VCaP (cell line): ENCODE measurements around the gene PLPP1.

Experiments used
- H3K27ac ChIP-seq: fragments of 450-650 bp; 2 replicates; pipeline ENCODE4 v1.5.1; 2017
- TF ChIP-seq, protein P1 (sequence below): fragments of 450-650 bp; conservative IDR thresholded peaks from 2 replicates; pipeline ENCODE4 v1.5.1; 2017; ENCODE audit warnings: mild to moderate bottlenecking, moderate library complexity

Gene PLPP1

DNA sequence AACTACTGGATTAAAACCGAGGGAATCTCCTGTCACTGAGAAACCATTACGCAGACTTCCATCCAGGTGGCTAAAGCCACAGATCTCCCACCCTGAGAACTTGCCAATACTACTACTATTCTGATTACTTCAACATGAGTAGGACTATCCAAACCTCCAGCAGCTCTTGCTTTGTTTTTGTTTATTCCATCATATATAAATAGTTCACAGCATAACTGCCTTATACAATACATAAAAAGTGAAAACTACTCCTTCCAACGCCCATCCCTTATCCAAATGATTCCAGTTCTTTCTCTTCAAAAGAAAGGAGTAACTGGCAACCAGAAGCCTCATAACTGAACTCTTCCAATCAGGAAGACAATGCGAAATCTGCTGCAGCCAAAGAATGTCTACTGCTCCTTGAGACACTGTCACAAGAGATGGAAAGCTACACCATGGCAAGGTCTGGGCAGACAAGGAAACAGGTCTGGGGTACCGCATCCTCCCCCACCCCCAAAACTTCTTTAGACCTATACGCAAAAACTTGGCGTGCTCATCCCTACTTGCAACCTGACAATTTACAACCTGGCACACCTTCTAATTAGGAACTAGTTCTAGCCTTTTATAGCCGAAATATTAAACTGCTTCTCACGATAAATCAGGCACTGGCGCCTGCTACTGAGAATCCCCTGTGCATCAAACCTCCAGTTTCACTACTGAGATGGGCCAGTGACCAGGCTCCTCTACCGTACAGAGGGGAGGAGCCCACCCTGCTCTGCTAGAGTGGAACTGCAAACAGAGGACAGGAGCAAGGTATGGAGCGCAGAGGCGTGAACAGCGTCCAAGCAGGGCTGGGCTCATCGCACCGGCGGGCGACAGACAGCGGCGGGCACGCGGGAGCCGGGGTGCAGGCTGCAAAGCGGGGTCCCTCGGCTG, 986 bp downstream of the PLPP1 start:
- TF ChIP-seq, protein P1, sequence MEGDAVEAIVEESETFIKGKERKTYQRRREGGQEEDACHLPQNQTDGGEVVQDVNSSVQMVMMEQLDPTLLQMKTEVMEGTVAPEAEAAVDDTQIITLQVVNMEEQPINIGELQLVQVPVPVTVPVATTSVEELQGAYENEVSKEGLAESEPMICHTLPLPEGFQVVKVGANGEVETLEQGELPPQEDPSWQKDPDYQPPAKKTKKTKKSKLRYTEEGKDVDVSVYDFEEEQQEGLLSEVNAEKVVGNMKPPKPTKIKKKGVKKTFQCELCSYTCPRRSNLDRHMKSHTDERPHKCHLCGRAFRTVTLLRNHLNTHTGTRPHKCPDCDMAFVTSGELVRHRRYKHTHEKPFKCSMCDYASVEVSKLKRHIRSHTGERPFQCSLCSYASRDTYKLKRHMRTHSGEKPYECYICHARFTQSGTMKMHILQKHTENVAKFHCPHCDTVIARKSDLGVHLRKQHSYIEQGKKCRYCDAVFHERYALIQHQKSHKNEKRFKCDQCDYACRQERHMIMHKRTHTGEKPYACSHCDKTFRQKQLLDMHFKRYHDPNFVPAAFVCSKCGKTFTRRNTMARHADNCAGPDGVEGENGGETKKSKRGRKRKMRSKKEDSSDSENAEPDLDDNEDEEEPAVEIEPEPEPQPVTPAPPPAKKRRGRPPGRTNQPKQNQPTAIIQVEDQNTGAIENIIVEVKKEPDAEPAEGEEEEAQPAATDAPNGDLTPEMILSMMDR: no peak
- peak overlapping the region; percentile 91 for H3K27ac ChIP-seq

DNA sequence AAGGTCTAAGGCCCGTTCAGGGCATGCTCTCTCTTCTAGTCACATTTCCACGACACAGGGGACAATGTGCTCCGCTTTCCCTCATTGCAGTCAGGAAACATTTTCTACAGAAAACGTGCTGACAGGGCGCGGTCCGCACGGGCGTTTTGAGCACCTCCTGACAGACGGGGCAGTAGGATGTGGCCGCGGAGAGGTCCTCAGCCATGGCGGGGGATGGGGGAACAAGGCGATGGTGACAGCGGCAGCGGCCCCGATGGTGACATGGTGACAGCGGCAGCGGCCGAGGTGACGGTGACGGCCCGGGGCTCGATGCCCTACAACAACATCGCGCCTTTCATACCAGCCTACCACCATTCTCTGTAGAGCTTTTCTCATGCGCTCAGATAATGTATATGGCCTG, 4.1 kb downstream of the PLPP1 start:
- peak overlapping the region; percentile 91 for H3K27ac ChIP-seq
- TF ChIP-seq, protein P1: no peak

DNA sequence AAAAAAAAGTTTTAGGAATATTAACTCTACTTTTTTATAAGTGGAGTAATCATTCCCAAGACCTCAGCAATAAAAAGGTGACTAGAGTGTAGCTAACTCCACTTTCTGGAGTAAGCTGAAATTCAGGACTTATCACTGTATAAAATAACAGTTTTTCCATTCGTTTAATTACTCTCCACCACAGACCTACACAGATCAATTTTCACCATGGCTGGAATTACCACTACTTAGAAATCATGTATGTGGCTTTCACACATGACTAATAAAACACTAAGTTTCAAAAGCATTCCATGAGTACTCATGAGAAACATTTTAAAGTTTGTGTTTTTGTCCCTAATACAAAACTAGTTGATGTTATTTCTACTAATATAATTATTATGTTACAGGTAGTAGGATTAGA, 9.9 kb downstream of the PLPP1 start:
- H3K27ac ChIP-seq: peak overlapping the region; percentile 91; the same call in 1 of the 2 replicates
- TF ChIP-seq, protein P1: no peak

DNA sequence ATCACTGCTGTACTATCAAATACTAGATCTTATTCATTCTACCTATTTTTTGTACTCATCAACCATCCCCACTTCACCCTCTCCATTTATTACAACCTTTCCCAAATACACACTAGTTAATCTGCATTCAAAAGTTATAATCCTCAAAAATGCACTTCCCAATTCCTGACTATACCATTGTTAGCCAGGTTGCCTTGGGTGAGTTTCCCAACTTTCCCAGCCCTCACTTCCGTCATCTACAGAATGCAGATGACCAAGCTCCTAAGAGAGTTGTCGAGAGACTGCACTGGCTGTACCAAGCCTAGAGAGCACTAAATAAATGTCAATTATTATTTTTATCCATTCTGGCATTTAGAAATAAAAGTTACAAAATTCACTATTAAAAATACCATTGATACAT, 11.5 kb downstream of the PLPP1 start:
- peak overlapping the region; percentile 91 for H3K27ac ChIP-seq
- TF ChIP-seq, protein P1: no peak

DNA sequence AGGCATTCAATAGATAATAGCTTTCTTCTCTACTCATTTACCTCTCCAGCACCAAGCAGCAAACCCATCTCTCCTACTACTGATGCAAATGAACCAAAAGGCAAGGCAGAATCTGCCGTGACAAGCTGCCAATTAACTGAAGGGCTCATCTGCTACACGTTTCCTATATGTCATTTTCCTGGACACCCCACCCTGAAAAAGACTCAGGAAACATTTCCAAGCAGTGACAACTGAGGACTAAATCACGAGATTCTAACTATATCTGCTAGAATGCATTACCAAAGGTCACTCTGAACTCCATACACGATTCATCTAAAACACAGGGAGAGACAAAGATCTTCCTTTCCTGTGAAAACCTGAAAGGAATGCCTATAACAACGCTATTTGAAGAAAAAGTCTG, 12.9 kb downstream of the PLPP1 start:
- H3K27ac ChIP-seq: peak overlapping the region; percentile 91
- TF ChIP-seq, protein P1: no peak

DNA sequence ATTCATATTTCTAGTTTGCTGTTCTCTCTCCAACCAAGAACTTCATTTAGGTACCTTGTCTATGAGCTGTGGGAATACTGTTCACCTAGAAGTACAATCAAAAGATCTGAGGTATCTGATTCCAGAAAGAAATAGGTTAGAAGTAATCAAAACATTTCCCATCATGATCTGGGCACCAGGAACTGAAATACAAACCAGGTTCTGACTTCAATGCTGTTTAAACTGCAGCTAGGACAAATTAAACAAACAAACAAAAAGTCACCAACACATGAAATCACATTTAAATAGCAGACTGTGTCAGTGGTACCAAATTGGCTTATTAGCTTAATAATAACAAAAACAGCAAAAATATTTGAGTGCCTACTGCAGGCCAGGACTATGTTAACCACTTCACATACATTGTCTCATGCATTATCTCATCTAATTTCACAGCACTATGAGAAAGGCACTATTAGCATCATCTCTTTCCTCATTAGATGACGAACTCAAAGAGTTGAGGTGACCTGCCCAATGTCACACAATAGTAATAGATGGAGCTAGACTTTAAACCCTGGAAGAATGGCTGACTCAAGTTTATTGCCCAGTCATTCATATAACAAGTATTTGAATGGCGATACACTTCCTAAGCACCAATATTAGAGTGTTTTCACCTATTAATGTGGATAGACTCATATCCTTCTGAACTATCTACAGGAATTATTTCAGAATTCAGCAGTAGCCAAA, 14.5 kb downstream of the PLPP1 start:
- H3K27ac ChIP-seq: peak overlapping the region; percentile 91
- TF ChIP-seq, protein P1: no peak

DNA sequence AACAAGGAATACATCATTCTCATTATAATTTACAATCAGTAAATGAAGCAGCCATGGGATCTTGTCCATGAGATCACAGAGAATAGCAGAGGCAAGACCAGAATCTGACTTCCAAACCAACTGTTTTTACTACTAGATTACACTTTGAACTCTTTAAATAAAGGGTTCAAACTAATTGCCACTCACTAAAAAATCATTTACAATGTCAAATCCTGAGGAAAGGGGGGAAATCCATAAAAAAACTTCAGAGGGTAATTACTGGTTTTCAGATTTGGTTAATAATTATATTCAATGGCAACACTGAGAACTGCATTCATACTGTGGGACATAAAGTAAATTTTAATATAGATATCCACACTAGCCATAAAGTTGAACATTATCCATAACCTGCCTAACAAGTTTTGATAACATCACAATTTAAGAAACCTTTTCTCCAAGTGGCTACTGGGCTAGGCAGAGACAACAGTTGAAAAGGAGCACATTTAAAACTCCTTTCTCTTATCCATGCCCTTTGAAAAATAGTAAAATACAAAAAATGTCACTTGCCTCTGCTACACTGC, 15.9 kb downstream of the PLPP1 start:
- TF ChIP-seq, protein P1: no peak
- peak overlapping the region; percentile 91 for H3K27ac ChIP-seq
